ENCODE data around the gene REEP2. TPM values are rescaled to one million over a fixed set of nuclear protein-coding genes. Genes with fewer than 3 reads are reported as not detected.

Gene REEP2
- polyA plus RNA-seq, 1 of the 3 experiments (the other 2 are of a cell fraction): 31.2 TPM

- TF ChIP-seq, protein P1, sequence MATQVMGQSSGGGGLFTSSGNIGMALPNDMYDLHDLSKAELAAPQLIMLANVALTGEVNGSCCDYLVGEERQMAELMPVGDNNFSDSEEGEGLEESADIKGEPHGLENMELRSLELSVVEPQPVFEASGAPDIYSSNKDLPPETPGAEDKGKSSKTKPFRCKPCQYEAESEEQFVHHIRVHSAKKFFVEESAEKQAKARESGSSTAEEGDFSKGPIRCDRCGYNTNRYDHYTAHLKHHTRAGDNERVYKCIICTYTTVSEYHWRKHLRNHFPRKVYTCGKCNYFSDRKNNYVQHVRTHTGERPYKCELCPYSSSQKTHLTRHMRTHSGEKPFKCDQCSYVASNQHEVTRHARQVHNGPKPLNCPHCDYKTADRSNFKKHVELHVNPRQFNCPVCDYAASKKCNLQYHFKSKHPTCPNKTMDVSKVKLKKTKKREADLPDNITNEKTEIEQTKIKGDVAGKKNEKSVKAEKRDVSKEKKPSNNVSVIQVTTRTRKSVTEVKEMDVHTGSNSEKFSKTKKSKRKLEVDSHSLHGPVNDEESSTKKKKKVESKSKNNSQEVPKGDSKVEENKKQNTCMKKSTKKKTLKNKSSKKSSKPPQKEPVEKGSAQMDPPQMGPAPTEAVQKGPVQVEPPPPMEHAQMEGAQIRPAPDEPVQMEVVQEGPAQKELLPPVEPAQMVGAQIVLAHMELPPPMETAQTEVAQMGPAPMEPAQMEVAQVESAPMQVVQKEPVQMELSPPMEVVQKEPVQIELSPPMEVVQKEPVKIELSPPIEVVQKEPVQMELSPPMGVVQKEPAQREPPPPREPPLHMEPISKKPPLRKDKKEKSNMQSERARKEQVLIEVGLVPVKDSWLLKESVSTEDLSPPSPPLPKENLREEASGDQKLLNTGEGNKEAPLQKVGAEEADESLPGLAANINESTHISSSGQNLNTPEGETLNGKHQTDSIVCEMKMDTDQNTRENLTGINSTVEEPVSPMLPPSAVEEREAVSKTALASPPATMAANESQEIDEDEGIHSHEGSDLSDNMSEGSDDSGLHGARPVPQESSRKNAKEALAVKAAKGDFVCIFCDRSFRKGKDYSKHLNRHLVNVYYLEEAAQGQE (IDR thresholded peaks at IDR 0.05; ENCODE audit: low read depth, low read length): no peak
Observed at GRCh38 chr5:138444078-138444773, 5.4 kb downstream of the REEP2 start (continued).

GRCh38 chr5:138444774-138445546 lies 6.1 kb downstream of the REEP2 start:
- H3K4me3 ChIP-seq (ENCODE audit: low read depth in 2 of 2, low read length in 1 of 2): no peak overlapping the region
- no peaks in the 10 kb centered on the region for H3K9me3 ChIP-seq
- H3K79me2 ChIP-seq (ENCODE audit: insufficient read depth): no peaks in the 10 kb centered on the region
- no peak for TF ChIP-seq ELF1 (IDR thresholded peaks at IDR 0.05)
- no peaks in the 10 kb centered on the region for H3K9me2 ChIP-seq
- H3K9ac ChIP-seq: no peak overlapping the region
- no peak for DNase-seq
- H3K27me3 ChIP-seq (ENCODE audit: insufficient read depth): no peaks in the 10 kb centered on the region
- no peak overlapping the region for H3K4me2 ChIP-seq
- H2AFZ ChIP-seq (ENCODE audit: low read depth): no peak overlapping the region
- CTCF ChIA-PET: interaction anchor here (1.2 to 1.6 kb wide), 3 partner anchors 59 to 103 kb away, joined by 3 to 5 read pairs (median 4); no protein-coding TSS in a partner anchor
- POLR2A ChIA-PET: no interaction called here
- peaks cover 13 to 25% of the 10 kb centered on the region in 2 experiments; a peak in 3 of 4 replicates for H3K4me1 ChIP-seq (ENCODE audit: control insufficient read depth in 1 of 2, insufficient read depth in 2 of 2, low read depth in 1 of 2, low read length in 1 of 2)
- H3K27ac ChIP-seq (ENCODE audit: low read depth in 2 of 2, low read length in 1 of 2): no peak overlapping the region
- no peaks in the 10 kb centered on the region for H3K36me3 ChIP-seq (replicated peaks in 1 of 2; ENCODE audit: control insufficient read depth in 1 of 2, insufficient read depth in 2 of 2, low read length in 1 of 2)
- no peaks in the 10 kb centered on the region for H3F3A ChIP-seq (replicated peaks; ENCODE audit: insufficient read depth)
- no peaks in the 10 kb centered on the region for H4K20me1 ChIP-seq (ENCODE audit: insufficient read depth)
- WGBS (ENCODE audit: low lambda C conversion rate): 95% methylated on average over 7 of the region's 22 CpGs

GRCh38 chr5:138445547-138446271 lies 6.9 kb downstream of the REEP2 start:
- POLR2A ChIA-PET: no interaction called here
- CTCF ChIA-PET: interaction anchor here (1.2 to 6.1 kb wide), 4 partner anchors 57 to 103 kb away, joined by 3 to 167 read pairs (median 4); no protein-coding TSS in a partner anchor
- TF ChIP-seq FOSL2 (IDR thresholded peaks at IDR 0.05; ENCODE audit: borderline replicate concordance, low read depth): no peak
- no peak for TF ChIP-seq TAF1 (IDR thresholded peaks at IDR 0.05; ENCODE audit: borderline replicate concordance, low read depth, low read length)
- TF ChIP-seq GABPA (IDR thresholded peaks at IDR 0.05; ENCODE audit: low read depth): no peak
- no peak for TF ChIP-seq NRF1 (IDR thresholded peaks at IDR 0.05; ENCODE audit: low read depth, low read length)
- TF ChIP-seq TEAD4 (IDR thresholded peaks at IDR 0.05; ENCODE audit: borderline replicate concordance, insufficient read depth): no peak
- TF ChIP-seq RXRA (IDR thresholded peaks at IDR 0.05; ENCODE audit: borderline replicate concordance, low read depth): no peak
- TF ChIP-seq CTCF (IDR thresholded peaks at IDR 0.05): no peak
- TF ChIP-seq ELF1 (IDR thresholded peaks at IDR 0.05): no peak
- TF ChIP-seq, protein P2, sequence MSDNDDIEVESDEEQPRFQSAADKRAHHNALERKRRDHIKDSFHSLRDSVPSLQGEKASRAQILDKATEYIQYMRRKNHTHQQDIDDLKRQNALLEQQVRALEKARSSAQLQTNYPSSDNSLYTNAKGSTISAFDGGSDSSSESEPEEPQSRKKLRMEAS (IDR thresholded peaks at IDR 0.05; ENCODE audit: low read depth): no peak
- TF ChIP-seq ZBTB33 (IDR thresholded peaks at IDR 0.05; ENCODE audit: borderline replicate concordance, low read depth): no peak
- no peak for TF ChIP-seq PBX3 (IDR thresholded peaks at IDR 0.05)

More at GRCh38 chr5:138445547-138446271, 6.9 kb downstream of the REEP2 start:
- H3K9ac ChIP-seq: no peak overlapping the region
- no peak overlapping the region for H3K4me2 ChIP-seq
- H3K9me2 ChIP-seq: no peaks in the 10 kb centered on the region
- no peaks in the 10 kb centered on the region for H3K9me3 ChIP-seq
- H3K79me2 ChIP-seq (ENCODE audit: insufficient read depth): no peaks in the 10 kb centered on the region
- no peaks in the 10 kb centered on the region for H3F3A ChIP-seq (replicated peaks; ENCODE audit: insufficient read depth)
- H2AFZ ChIP-seq (ENCODE audit: low read depth): no peak overlapping the region
- H3K4me1 ChIP-seq (ENCODE audit: control insufficient read depth in 1 of 2, insufficient read depth in 2 of 2, low read depth in 1 of 2, low read length in 1 of 2): peaks cover 13 to 21% of the 10 kb centered on the region in 2 experiments; a peak in 3 of 4 replicates
- no peak for DNase-seq
- H3K27ac ChIP-seq (ENCODE audit: low read depth in 2 of 2, low read length in 1 of 2): no peak overlapping the region
- H3K4me3 ChIP-seq (ENCODE audit: low read depth in 2 of 2, low read length in 1 of 2): no peak overlapping the region
- no peaks in the 10 kb centered on the region for H3K27me3 ChIP-seq (ENCODE audit: insufficient read depth)
- H4K20me1 ChIP-seq (ENCODE audit: insufficient read depth): no peaks in the 10 kb centered on the region
- WGBS (ENCODE audit: low lambda C conversion rate): 88% methylated on average over 16 of the region's 18 CpGs
- no peaks in the 10 kb centered on the region for H3K36me3 ChIP-seq (replicated peaks in 1 of 2; ENCODE audit: control insufficient read depth in 1 of 2, insufficient read depth in 2 of 2, low read length in 1 of 2)
